ENCODE results near the gene CCNT1.
"Not testable (repeated sequence)": the region's sequence is repeated elsewhere in the genome, so short reads cannot be mapped to it uniquely, and the experiment has no call there.

The CCNT1 gene

DNA sequence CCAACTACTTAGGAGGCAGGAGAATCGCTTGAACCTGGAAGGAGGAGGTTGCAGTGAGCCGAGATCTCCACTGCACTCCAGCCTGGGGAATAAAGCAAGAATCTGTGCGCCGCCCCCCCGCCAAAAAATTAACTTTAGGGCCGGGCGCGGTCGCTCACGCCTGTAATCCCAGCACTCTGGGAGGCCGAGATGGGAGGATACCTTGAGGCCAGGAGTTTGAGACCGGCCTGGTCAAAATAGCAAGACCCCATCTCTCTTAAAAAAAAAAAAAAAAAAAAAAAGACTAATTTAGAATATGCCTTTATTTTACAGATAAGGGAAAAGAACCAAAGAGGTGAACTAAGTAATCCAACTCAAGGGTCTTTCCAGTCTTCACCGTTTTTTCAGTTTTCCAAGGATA lies 35.6 kb downstream of the CCNT1 start:
- peak overlapping the region; percentile 95 for H3K4me3 ChIP-seq (replicated peaks; ENCODE audit: low read depth, low read length)
- DNase-seq (ENCODE audit: extremely low read depth, low read depth): no peak
- TF ChIP-seq, protein P1, sequence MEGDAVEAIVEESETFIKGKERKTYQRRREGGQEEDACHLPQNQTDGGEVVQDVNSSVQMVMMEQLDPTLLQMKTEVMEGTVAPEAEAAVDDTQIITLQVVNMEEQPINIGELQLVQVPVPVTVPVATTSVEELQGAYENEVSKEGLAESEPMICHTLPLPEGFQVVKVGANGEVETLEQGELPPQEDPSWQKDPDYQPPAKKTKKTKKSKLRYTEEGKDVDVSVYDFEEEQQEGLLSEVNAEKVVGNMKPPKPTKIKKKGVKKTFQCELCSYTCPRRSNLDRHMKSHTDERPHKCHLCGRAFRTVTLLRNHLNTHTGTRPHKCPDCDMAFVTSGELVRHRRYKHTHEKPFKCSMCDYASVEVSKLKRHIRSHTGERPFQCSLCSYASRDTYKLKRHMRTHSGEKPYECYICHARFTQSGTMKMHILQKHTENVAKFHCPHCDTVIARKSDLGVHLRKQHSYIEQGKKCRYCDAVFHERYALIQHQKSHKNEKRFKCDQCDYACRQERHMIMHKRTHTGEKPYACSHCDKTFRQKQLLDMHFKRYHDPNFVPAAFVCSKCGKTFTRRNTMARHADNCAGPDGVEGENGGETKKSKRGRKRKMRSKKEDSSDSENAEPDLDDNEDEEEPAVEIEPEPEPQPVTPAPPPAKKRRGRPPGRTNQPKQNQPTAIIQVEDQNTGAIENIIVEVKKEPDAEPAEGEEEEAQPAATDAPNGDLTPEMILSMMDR (IDR thresholded peaks at IDR 0.05; ENCODE audit: low read depth, low read length, missing control alignments): no peak

- TF ChIP-seq, protein P1 (IDR thresholded peaks at IDR 0.05; ENCODE audit: low read depth, low read length, missing control alignments): no peak
- H3K4me3 ChIP-seq (replicated peaks; ENCODE audit: low read depth, low read length): peak overlapping the region; percentile 95
- no peak for DNase-seq (ENCODE audit: extremely low read depth, low read depth)
Observed at GRCh38 chr12:48678551-48679185, 37.8 kb downstream of the CCNT1 start.

GRCh38 chr12:48671231-48671856 lies 45.2 kb downstream of the CCNT1 start:
- TF ChIP-seq, protein P1 (IDR thresholded peaks at IDR 0.05; ENCODE audit: low read depth, low read length, missing control alignments): no peak
- DNase-seq (ENCODE audit: extremely low read depth, low read depth): no peak
- H3K4me3 ChIP-seq (replicated peaks; ENCODE audit: low read depth, low read length): no peak overlapping the region

DNA sequence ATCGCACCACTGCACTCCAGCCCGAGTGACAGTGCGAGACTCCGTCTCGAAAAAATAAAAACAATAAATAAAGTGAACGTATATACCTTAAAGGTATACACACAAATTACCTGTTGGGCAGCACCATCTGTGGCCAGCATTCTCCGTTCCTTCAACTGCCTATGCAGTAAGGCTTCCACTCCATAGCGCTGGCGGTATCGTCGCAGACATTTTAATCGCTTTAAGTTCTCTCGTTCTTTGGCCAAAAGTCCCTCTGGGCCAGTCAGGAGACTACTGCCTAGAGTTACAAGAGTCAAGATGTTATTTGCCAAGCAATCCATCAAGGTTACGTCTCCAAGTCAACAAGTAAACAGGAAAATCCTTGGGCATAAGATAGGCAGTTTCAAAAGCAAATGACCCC lies 47.5 kb downstream of the CCNT1 start:
- no peak overlapping the region for H3K4me3 ChIP-seq (replicated peaks; ENCODE audit: low read depth, low read length)
- TF ChIP-seq, protein P1 (IDR thresholded peaks at IDR 0.05; ENCODE audit: low read depth, low read length, missing control alignments): no peak
- no peak for DNase-seq (ENCODE audit: extremely low read depth, low read depth)

GRCh38 chr12:48659863-48660262 lies 56.6 kb downstream of the CCNT1 start:
- no peak for DNase-seq (ENCODE audit: extremely low read depth, low read depth)
- TF ChIP-seq, protein P1 (IDR thresholded peaks at IDR 0.05; ENCODE audit: low read depth, low read length, missing control alignments): no peak
- no peak overlapping the region for H3K4me3 ChIP-seq (replicated peaks; ENCODE audit: low read depth, low read length)

GRCh38 chr12:48651681-48652080 lies 64.8 kb downstream of the CCNT1 start:
- DNase-seq (ENCODE audit: extremely low read depth, low read depth): no peak
- H3K4me3 ChIP-seq (replicated peaks; ENCODE audit: low read depth, low read length): no peak overlapping the region
- TF ChIP-seq, protein P1 (IDR thresholded peaks at IDR 0.05; ENCODE audit: low read depth, low read length, missing control alignments): no peak

GRCh38 chr12:48645354-48645753 lies 71.2 kb downstream of the CCNT1 start:
- not testable (repeated sequence) for H3K4me3 ChIP-seq (replicated peaks; ENCODE audit: low read depth, low read length); DNase-seq (ENCODE audit: extremely low read depth, low read depth)
